ENCODE data around the gene RPL7L1.
A peak's percentile ranks its signal among the peaks of the same experiment; 100 is the strongest.

RPL7L1 gene

DNA sequence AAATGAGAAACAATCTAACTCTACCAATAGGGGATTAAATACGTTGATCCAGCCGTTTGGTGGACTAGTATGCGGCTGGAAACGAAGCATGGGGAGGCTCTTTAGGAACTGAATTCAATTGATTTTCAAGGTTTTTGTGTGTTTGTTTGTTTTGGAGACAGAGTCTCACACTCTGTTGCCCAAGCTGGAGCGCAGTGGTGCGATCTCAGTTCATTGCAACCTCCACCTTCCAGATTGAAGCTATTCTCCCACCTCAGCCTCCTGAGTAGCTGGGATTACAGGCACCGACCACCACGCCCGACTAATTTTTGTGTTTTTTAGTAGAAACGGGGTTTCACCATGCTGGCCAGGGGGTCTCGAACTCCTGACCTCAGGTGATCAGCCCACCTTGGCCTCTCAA is 57.0 kb downstream of the RPL7L1 start:
- TF ChIP-seq, protein P1, sequence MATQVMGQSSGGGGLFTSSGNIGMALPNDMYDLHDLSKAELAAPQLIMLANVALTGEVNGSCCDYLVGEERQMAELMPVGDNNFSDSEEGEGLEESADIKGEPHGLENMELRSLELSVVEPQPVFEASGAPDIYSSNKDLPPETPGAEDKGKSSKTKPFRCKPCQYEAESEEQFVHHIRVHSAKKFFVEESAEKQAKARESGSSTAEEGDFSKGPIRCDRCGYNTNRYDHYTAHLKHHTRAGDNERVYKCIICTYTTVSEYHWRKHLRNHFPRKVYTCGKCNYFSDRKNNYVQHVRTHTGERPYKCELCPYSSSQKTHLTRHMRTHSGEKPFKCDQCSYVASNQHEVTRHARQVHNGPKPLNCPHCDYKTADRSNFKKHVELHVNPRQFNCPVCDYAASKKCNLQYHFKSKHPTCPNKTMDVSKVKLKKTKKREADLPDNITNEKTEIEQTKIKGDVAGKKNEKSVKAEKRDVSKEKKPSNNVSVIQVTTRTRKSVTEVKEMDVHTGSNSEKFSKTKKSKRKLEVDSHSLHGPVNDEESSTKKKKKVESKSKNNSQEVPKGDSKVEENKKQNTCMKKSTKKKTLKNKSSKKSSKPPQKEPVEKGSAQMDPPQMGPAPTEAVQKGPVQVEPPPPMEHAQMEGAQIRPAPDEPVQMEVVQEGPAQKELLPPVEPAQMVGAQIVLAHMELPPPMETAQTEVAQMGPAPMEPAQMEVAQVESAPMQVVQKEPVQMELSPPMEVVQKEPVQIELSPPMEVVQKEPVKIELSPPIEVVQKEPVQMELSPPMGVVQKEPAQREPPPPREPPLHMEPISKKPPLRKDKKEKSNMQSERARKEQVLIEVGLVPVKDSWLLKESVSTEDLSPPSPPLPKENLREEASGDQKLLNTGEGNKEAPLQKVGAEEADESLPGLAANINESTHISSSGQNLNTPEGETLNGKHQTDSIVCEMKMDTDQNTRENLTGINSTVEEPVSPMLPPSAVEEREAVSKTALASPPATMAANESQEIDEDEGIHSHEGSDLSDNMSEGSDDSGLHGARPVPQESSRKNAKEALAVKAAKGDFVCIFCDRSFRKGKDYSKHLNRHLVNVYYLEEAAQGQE (IDR thresholded peaks at IDR 0.05; ENCODE audit: insufficient replicate concordance, low read depth), result no peak
- TF ChIP-seq SPI1 (IDR thresholded peaks at IDR 0.05; ENCODE audit: borderline replicate concordance, low read depth) (no peak), GABPA (IDR thresholded peaks at IDR 0.05; ENCODE audit: low read depth) (no peak), POLR2AphosphoS5 (IDR thresholded peaks at IDR 0.05; ENCODE audit: low read depth) (no peak)
- TF ChIP-seq, protein P2, sequence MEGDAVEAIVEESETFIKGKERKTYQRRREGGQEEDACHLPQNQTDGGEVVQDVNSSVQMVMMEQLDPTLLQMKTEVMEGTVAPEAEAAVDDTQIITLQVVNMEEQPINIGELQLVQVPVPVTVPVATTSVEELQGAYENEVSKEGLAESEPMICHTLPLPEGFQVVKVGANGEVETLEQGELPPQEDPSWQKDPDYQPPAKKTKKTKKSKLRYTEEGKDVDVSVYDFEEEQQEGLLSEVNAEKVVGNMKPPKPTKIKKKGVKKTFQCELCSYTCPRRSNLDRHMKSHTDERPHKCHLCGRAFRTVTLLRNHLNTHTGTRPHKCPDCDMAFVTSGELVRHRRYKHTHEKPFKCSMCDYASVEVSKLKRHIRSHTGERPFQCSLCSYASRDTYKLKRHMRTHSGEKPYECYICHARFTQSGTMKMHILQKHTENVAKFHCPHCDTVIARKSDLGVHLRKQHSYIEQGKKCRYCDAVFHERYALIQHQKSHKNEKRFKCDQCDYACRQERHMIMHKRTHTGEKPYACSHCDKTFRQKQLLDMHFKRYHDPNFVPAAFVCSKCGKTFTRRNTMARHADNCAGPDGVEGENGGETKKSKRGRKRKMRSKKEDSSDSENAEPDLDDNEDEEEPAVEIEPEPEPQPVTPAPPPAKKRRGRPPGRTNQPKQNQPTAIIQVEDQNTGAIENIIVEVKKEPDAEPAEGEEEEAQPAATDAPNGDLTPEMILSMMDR (IDR thresholded peaks at IDR 0.05; ENCODE audit: insufficient read depth, low read length), result no peak
- Histone ChIP-seq H3K4me3 (replicated peaks; ENCODE audit: insufficient read depth, low read length) (no peak overlapping the region), H3K27ac (replicated peaks) (0 out of 2 replicates have a peak overlapping the region, but pooled peaks have one; percentile 14), H3K27me3 (ENCODE audit: insufficient read depth, poor library complexity, severe bottlenecking) (no peaks in the 10 kb centered on the region)
- no peak for DNase-seq (ENCODE audit: low read depth in 1 of 2, low spot score in 1 of 2)

DNA sequence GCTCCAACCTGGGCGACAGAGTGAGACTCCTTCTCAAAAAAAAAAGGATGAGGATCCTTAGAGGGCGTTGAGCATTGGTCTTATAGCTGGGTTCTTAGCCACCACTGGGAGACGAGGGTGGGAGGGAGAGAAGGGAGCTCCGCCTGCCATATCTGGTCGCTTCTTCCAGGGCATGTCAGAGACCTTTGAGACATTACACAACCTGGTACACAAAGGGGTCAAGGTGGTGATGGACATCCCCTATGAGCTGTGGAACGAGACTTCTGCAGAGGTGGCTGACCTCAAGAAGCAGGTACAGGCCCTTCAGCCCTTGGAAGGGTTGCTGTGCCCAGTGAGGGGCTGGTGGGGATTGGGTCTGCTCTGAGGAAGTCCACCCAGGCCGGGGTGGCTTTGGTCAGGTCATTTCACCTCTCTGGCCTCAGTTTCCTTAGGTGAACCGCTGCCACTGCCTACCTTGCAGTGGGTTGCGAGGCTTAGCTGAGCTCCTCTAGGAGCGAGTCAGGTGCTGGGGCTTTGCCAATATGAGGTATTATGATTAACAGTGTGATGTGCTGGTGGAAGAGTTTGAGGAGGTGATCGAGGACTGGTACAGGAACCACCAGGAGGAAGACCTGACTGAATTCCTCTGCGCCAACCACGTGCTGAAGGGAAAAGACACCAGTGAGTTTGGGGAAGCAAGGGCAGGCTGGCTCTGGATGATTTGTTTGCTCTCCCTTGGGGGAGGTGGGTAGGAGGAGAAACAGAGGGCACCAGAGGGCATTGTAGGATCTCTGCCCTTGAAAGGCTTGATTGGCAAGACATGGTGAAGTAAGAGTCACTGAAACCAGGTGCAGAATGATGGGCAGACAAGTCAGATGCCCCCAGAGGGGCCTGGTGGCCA is 58.4 kb downstream of the RPL7L1 start:
- Histone ChIP-seq H3K27me3 (ENCODE audit: insufficient read depth, poor library complexity, severe bottlenecking) (no peaks in the 10 kb centered on the region), H3K27ac (replicated peaks) (no peak overlapping the region), H3K4me3 (replicated peaks; ENCODE audit: insufficient read depth, low read length) (no peak overlapping the region)
- TF ChIP-seq, protein P2 (IDR thresholded peaks at IDR 0.05; ENCODE audit: insufficient read depth, low read length), result no peak
- TF ChIP-seq SPI1 (IDR thresholded peaks at IDR 0.05; ENCODE audit: borderline replicate concordance, low read depth) (no peak), GABPA (IDR thresholded peaks at IDR 0.05; ENCODE audit: low read depth) (no peak), POLR2AphosphoS5 (IDR thresholded peaks at IDR 0.05; ENCODE audit: low read depth) (no peak)
- TF ChIP-seq, protein P1 (IDR thresholded peaks at IDR 0.05; ENCODE audit: insufficient replicate concordance, low read depth), result no peak
- no peak for DNase-seq (ENCODE audit: low read depth in 1 of 2, low spot score in 1 of 2)

DNA sequence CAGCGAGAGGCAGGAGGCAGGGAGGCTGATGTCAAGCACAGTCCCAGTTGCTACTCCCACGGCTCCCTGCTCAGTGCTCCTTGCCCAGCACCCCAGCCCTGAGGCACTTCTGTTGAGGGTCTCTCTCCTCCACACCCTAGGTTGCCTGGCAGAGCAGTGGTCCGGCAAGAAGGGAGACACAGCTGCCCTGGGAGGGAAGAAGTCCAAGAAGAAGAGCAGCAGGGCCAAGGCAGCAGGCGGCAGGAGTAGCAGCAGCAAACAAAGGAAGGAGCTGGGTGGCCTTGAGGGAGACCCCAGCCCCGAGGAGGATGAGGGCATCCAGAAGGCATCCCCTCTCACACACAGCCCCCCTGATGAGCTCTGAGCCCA is 59.0 kb downstream of the RPL7L1 start:
- TF ChIP-seq GABPA (IDR thresholded peaks at IDR 0.05; ENCODE audit: low read depth) (no peak), SPI1 (IDR thresholded peaks at IDR 0.05; ENCODE audit: borderline replicate concordance, low read depth) (no peak), POLR2AphosphoS5 (IDR thresholded peaks at IDR 0.05; ENCODE audit: low read depth) (no peak; the same call in 1 of the 2 replicates)
- TF ChIP-seq, protein P1 (IDR thresholded peaks at IDR 0.05; ENCODE audit: insufficient replicate concordance, low read depth), result no peak
- TF ChIP-seq, protein P2 (IDR thresholded peaks at IDR 0.05; ENCODE audit: insufficient read depth, low read length), result no peak
- Histone ChIP-seq H3K4me3 (replicated peaks; ENCODE audit: insufficient read depth, low read length) (no peak overlapping the region), H3K27me3 (ENCODE audit: insufficient read depth, poor library complexity, severe bottlenecking) (no peaks in the 10 kb centered on the region), H3K27ac (replicated peaks) (no peak overlapping the region)
- no peak for DNase-seq (ENCODE audit: low read depth in 1 of 2, low spot score in 1 of 2)
